Activated T-cell treated with anti-CD3 and anti-CD28 coated beads for 48 hours (primary cell): ENCODE measurements around the gene SLC15A3.

Experiments used
- DNase-seq: peaks from one replicate; pipeline ENCODE4 v3.0.0-alpha.2; 2020; ENCODE audit warnings: low read depth

Gene SLC15A3

DNA sequence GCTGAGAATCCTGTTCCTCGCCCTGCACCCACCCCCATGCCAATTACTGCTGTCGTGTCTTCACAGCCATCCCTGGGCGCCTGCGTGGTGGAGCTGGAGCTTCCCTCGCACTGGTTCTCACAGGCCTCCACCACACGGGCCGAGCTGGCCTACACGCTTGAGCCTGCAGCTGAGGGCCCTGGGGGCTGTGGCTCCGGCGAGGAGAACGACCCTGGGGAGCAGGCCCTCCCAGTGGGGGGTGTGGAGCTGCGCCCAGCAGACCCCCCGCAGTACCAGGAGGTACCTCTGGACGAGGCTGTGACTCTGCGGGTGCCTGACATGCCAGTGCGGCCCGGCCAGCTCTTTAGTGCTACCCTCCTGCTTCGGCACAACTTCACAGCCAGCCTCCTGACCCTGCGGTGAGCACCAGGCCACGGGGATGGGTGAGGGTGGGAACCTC, 23.4 kb downstream of the SLC15A3 start:
- no peak for DNase-seq

DNA sequence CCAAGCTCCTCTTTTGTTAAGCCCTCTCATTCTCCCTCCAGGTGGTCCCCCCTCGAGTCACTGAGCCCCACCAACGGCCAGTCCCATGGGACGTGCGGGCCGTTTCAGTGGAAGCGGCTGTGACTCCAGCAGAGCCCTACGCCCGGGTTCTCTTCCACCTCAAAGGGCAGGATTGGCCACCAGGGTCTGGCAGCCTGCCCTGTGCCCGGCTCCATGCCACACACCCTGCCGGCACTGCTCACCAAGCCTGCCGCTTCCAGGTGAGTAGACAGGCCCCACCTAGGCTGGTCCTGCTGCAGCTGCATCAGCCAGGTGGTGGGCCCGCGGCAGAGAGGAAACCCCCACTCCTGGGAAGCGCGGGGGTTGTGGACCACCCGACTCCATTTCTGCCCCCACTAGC, 24.4 kb downstream of the SLC15A3 start:
- DNase-seq: no peak

DNA sequence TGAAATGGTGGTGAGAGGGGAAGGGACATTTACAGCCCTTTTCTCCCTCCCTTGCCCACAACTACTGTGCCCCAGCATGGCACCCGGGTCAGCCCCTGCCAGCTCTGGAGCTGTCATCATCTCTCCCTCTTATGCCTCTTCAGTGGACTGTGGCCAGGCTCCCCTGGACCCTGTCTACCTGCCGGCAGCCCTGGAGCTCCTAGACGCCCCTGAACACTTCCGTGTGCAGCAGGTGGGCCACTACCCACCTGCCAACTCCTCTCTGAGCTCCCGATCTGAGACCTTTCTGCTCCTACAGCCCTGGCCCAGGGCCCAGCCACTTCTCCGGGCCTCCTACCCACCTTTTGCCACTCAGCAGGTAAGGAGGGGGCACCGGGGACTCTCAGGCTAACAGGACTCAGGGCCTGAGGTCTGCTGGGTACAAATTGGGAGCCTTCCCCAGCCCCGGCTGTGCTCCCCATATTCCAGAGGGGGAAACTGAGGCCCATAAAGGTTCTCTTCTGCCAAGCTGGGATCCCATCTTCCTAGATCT, 24.8 kb downstream of the SLC15A3 start:
- no peak for DNase-seq

DNA sequence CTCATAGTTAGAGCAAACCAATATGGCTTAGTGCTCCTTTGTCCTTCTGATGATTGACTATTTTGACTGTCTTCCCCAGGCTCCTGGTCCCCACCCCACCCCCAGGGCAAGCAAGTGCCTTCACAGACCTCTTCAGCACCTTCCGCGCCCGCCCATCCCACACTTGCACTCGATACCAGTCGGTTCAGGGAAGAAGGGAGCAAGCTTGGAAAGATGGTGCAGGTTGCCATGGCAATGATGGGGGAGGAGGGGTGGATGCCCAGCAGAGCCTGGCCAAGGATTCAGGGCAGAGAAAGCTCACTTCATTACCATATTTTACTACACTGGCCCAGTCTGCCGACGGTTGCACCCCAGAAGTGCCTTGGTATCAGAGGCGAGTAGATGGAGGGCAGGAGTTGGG, 25.5 kb downstream of the SLC15A3 start:
- no peak for DNase-seq

DNA sequence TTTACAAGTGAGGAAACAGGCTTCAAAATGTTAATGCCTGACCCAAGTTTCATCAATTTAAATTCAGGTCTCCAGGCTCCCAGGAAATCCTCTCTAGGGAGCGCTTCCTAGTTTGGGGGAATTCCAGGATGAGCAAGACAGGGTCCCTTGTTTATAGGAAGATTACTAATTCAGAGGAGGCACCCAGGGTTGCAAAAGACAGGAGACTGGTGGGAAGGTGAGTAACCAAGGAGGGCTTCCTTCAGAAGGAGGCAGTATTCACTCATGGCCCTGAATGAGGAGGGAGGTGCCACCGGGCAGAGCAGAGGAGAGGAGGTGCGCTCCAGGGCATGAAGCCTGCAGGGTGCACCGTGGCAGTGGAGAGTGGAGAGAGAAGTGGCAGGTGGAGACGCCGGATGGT, 26.1 kb downstream of the SLC15A3 start:
- no peak for DNase-seq

DNA sequence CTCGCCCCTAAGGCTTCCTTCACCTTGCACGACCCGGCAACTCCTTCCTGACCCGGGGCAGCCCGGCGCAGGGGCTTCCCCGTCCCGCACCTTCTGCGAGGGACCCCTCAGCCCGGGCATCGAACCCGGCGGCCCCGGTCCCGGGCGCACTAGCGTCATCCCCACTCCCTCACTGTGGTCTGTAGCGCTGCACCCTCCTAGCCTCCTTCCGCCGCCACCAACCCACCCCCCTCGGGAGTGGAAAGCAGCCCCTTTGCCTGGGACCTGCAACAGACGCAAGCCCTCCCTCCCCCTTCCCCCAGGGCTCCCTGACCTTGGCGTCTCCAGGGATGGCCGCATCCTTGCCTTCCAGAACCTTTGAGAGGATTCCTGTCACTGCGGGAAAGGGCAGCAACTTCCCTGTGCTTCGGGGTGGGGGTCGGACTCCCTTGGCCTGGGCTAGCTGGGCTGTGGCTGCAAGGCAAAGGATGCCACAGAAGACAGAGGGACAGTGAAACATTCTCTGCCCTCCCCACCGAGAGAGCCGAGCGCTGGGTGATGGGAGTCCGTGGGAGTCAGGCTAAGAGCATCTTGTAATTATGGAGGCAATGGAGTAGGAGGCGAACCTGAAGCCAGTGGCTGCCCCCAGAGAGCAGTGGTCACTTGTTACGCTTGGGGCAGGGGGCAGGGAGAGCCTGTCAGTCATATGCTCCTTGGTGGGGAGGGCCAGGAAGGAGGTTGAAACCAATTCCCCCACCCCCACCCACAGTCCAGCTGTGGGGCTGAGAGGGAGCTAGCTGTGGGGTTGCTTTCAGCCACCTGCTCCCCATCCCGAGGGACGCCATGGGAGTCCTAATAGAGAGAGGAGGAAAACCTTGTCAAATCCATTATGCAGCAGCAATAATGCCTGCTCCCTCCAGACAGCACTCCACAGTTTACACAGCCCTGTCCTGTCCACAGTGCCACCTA, 26.8 kb downstream of the SLC15A3 start:
- no peak for DNase-seq

DNA sequence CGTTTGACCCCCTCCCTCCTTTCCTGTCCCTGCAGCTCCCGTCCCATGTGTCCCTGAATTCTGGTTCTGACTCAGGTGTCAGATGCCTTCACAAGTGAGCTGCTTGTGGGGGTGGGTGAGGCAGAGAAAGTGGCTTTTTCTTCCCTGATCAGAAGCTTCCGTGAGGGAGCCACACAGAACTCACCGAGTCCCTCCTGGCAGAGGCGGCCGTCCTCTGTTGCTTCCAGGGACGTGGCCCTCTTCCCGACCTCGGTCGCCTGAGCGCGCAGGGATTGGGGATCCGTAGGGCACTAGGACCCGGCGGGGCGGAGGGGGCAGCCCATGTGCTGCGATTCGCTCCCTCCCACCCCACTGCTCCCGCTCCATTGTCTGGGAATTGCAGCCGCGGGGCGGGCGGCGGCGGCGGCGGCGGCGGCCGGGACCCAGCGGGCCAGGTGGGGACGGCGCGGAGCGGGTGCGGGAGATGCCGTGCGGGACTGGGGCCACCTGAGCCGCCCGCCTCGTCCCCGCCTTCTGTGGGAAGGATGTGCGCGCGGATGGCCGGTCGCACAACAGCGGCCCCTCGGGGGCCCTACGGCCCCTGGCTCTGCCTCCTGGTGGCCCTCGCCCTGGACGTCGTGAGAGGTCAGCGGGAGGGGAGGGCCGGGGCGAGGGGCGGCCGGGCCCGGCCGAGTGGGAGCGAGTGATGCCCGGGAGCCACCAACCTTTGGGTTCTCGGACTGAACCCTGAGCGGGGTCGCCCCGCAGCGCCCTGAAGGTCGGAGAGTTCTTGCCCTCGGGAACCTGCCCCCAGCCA, 27.7 kb downstream of the SLC15A3 start, which contains the start of gene TMEM132A:
Gene TMEM132A (plus strand): TSS at position 351 of the 796 bp plus-strand sequence. CDS start 174 bp downstream, at position 525.
- DNase-seq: no peak

DNA sequence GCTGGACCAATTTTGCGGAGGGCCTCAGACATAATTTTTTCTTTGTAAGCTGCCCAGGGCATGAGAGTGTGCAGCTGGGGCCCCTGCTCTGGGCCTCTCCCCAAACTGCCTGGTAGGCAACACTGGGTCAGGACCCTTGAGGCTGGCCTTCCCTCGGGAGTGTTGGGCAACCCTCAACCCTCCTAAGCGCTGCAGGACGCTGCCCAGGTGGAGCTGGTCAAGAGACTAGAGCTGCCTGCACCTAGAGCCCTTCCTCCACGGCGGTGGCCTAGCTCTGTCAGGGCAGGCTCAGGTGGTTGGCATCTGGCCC, 28.2 kb downstream of the SLC15A3 start:
- no peak for DNase-seq

DNA sequence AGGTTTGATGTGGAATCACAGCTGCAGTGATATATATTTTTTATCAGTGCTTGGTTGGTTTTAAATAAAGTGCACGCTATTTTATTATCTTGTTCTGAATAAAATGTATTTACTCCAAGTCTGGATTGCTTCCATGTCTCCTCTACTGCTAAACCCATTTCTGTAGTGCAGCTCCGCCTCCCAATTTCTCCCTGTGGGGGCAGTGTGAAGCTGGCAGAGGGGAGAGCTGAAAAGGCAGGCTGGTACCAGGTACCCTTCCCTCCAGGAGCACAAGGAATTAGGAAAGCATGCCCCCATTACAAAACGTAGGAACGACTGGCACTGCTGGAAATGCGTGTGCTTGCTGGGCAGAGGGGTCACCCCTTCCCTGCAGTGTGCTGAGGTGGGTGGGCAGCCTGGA, 28.6 kb downstream of the SLC15A3 start:
- DNase-seq: no peak

DNA sequence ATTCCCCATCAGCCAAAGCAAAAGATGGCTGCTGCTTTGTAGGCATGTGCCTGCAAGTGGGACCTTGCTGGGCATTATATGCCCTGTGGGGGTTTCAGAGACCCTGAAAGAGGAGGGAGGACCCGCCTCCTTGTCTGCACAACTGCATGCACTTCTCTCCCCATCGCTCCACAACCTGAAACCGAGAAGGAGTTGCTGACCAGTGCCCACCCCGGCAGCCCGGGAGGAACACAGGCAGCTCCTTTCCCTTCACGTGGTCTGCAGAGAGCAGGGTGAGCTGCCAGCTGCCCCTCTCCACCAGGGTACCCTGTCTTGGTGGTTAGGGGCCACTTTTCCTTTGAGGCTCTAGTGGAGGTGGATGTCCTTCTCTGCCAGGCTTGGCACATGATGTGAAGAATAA, 29.1 kb downstream of the SLC15A3 start:
- no peak for DNase-seq

DNA sequence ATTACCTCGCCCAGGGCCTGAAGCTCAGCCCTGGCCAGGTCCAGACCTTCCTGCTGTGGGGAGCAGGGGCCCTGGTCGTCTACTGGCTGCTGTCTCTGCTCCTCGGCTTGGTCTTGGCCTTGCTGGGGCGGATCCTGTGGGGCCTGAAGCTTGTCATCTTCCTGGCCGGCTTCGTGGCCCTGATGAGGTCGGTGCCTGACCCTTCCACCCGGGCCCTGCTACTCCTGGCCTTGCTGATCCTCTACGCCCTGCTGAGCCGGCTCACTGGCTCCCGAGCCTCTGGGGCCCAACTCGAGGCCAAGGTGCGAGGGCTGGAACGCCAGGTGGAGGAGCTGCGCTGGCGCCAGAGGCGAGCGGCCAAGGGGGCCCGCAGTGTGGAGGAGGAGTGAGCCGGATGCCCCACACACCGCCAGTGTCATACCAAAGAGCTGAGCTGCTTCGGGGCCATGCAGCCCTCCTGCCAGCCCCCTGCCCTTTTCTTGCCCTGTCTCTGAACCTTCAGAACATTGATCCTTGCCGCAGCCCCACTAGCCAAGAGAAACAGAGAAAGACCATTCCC, 30.1 kb downstream of the SLC15A3 start:
- DNase-seq: no peak

DNA sequence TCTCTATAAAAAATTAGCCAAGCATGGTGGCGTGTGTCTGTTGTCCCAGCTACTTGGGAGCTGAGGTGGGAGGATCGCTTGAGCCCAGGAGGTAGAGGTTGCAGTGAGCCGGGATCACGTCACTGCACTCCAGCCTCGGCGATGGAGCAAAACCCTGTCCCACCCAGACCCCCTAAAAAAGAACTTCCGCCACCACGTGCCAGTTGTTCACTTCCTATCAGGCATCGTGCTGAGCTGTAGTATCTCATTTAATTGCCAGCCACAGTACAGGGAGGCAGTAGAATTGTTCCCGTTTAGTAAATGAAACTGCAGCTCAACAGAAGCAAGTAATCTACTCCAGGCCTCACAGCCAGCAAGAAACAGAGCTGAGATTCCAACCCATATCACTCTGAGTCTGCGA, 30.7 kb downstream of the SLC15A3 start:
- DNase-seq: no peak

DNA sequence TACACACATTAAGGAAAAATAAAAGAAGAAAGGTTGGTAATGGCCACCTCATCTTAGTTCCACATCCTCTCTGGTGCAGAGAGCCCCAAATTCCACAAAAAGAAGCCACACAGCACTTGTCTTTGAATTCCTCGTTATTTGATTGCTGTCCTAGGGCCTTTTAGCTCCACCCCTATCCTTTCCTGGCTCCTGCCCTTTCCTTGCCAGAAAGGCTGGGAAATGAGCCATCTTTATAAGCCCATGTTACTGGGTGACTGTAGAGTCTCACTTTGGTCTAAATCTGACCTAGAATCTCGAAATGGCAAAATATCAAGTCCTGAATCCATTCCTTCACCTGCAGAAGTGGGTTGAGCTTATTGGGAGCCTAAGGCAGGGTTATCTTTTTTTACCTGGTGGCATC, 32.0 kb downstream of the SLC15A3 start:
- no peak for DNase-seq

DNA sequence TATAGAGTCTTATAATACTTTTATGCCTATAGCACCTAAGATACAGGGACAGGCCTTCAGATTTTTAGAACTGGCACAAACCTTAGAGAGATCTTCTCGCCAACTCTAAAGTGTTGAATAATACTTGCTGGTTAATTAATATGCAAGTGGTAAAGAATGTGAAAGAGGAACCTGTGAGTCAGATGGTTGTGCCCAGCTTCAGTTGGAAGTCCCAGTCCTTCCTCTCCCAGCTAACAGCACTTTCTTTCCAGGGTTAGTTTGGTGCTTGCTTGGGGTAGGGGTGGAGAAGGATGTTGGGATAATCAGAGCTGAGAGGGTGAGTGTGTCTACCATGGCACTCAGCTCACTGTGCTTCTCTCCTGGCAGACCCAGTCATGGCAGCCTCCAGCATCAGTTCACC, 32.7 kb downstream of the SLC15A3 start:
- no peak for DNase-seq

DNA sequence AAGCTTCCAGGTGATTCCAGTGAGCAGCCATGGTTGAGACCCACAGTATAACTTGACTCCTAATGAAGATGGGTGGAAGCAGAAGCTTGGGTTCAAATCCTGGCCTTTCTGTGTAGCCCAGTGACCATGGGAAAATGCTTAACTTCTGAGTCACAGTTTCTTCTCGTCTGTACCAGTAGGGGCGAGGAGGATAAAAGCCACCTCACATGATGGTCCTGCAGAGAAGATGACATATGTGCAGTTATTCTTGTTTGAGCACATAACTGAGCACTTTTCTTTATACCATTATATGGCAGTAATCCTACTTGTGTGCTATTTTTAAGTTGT, 33.1 kb downstream of the SLC15A3 start:
- DNase-seq: no peak

DNA sequence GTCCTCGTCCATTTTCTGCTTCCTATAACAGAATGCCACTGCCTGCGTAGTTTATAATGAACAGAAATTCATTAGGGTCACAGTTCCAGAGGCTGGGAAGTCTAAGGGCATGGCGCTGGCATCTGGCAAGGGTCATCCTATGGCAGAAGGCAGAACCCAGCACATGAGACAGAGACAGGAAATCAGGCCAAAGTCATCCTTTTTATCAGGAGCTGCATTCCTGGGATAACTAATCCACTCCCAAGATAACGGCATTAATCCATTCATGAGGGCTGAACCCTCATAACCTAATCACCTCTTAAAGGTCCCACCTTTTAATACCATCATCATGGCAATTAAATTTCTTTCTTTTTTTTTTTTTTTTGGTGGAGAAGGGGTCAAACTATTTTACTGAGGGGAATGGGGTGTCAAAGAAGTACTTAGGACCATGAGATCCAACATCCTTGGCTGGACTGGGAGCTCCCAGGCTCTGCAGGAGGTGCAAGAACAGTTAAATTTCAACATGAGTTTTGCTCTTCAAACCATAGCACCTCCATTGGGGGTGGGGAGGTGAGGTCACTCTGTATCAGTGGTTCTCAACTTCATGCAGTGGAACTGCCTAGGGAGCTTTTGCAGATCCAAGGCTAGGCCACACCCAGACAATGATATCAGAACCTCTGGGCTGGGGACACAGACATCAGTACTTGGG, 33.6 kb downstream of the SLC15A3 start:
- DNase-seq: no peak

DNA sequence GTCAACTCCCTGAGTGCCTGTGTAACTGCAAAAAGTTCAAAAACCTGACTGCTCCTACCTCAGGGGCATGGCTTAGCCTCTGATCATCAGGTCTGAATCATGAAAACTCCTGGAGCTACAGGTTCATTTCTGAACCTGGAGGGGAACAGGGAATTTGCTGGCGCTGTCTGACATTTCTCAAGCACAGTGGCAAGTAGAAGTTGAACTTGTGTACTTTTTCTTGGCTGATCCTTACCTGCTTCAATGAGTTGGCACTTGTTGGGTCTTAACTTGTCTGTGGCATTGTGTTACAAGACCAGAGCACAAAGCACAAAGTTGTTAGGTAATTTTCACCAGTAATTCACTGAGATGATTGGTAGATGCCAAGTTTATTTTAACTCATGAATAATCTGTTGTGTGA, 34.7 kb downstream of the SLC15A3 start:
- no peak for DNase-seq

DNA sequence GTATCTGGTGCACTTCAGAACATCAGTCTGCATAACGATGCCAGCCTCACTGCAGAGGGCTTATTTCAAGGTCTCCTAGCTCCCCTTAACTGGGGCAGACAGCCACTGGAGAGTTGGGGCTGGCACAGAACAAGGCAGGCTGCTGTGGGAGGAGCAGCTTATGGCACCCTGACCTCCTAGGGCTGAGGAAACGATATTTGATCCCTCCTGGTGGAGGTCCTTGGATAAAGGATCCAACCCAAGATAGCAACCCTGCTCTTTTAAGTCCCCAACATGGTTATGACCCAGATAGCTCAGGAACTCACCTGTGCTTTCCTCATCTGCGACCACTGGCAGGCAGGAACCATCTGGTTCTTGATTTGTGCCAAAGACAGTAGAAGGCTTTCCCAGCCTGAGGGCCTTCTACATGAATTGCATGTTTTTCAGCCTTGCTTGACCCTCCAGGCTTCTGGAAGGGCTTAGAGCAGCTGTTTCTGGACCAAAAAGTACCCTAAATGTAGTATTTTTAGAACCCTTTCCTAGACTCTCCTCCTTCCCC, 35.2 kb downstream of the SLC15A3 start:
- no peak for DNase-seq

DNA sequence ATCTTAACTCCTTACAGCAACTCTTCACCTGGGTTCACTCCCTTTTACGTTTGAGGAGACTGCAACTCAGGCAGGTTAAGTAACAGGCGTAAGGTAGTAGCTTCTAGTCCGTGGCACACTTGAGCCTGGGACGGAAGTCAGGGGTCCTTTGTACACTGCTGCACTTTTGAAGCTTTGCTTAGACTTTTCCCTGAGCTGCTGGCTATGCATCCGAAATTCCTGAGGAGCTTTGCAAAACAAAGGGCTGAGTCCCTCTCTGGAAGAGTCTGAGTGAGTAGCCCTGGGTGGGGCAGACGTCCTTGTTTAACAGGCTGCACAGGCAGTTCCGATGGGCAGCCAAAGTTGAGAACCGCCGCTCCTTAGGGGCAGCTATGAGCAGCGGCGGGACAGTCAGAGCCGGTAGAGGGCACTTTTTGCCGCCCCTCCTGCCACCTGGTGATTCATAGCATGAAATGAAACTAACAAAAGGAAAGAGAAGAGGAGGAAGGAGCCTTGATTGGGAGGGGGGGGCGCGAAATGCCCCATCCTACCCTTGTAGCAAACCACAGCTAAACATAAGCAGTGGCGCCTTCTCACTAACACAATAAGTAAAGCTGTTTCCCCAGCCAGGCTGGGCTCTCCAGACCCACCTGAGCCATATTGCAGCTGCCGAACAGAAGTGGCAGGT, 36.6 kb downstream of the SLC15A3 start:
- peak; percentile 59 for DNase-seq

DNA sequence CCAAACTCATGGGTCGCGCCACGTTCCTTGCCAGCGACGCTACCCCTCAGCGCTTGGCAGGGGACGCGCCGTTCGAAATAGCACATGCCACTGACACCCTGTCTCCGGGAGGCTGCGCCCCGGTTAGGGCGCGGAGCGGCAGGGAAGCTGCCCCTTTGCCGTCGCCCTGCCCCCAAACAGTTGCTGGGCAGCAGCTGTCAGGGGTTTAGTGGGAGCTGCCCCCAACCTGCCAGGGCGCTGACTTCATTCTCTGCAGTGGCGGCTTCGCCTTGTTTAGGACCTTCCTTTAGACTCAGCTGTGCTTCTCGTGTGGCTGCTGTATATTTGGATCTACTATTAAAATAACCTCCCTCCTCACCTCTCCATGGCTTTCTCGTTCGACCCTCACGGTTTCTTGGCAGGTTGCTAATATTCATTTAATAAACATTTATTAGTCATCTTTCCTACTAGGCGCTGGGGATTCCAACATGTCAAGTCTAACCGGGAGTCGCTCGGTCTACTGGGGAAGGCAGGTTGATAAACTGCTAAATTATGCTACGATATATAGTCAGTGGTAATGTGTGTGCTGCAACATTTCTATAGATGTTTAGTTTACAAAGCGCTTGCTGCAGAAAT, 37.2 kb downstream of the SLC15A3 start:
- DNase-seq: peak; percentile 29
